ENCODE results near the gene BANP.
"Not testable (repeated sequence)": the region's sequence is repeated elsewhere in the genome, so short reads cannot be mapped to it uniquely, and the experiment has no call there.

The BANP gene

GRCh38 chr16:87926246-87927194 lies 24.7 kb upstream of the BANP start:
- DNase-seq (ENCODE audit: low read depth in 2 of 2) = no peak

GRCh38 chr16:87927195-87927562 lies 24.1 kb upstream of the BANP start:
- no peak for DNase-seq (ENCODE audit: low read depth in 2 of 2)

DNA sequence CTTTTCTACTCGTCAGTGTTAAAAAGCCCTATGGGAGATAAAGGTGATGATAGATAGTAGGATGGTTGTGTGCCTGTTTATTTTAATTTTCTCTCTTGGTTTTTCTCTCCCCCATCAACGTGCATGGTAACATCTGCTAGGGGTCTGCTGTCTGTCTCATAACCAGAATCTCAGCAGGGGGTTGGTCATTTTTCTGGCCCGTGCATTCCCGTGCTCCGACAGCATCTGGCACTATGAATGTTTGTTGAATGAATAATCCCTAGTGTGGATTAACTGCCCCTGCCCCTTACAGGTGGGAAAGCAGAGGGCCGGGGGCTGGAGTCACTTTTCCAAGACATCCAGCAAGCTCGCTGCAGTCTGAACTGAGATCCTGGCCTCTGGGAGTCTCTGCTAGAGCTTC lies 21.2 kb upstream of the BANP start:
- no peak for DNase-seq (ENCODE audit: low read depth in 2 of 2)

- DNase-seq (ENCODE audit: low read depth in 2 of 2) = no peak
These were observed 20.8 kb upstream of the BANP start for GRCh38 chr16:87930456-87930855.

GRCh38 chr16:87931504-87931903 lies 19.7 kb upstream of the BANP start:
- no peak for DNase-seq (ENCODE audit: low read depth in 2 of 2)

DNA sequence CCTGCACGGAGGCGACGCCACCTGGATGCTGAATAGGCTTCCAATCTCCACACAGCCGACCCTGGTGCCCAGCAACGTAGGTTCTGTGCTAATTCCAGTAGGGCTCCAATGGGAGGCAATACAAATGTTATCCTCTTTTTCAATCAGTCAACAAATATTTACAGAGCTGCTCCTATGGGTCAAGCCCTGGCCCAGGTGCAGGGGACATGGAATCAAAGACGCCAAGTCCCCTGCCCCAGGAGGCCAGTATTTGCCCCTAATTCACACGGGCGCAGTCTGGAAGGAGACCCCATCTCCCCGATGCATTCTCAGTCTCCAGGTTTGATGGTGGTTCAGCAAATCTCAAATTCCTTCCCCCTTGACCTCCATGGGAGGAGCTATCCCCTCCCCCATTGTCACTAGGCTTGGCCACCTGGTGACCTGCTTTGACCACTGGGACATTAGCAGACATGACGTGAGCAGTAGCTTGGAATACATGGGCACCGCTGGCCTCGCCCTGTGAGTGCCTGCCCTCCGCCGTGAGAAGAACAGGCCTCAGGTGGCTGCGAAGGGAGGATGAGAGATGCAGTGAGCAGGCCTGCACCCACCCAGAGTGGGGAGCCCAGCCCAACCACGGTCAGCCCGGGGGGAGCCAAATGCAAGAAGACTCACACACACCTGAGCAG lies 18.6 kb upstream of the BANP start:
- DNase-seq (ENCODE audit: low read depth in 2 of 2) = not testable (repeated sequence)

- no peak for DNase-seq (ENCODE audit: low read depth in 2 of 2)
These were observed 18.1 kb upstream of the BANP start for GRCh38 chr16:87933140-87933495.

DNA sequence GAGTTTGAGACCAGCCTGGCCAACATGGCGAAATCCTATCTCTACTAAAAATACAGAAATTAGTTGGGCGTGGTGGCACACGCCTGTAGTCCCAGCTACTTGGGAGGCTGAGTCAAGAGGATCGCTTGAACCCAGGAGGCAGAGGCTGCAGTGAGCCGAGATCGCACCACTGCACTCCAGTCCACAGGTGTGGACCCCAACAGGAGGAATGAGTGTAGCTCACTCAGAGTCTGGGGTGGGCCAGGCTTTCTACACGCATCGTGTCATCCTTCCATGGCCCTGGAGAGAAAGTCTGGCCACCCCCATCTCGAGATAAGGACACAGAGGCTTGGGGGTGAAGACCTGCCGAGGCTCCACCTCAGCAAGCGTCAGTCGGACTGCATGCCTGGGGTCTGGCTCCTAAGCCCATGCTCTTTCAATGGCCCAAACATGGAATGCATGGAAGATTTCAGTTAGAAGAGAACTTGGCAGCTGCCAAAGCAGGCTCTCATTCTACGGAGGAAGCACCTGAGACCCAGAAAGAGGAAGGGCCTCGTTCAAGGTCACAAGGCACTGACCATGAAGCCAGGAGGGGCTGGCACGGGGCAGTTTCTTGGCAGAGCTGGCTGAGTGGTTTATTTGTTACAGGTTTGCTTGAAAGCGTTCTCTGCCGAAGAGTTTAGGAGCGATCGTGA lies 16.3 kb upstream of the BANP start:
- not testable (repeated sequence) for DNase-seq (ENCODE audit: low read depth in 2 of 2)

- not testable (repeated sequence) for DNase-seq (ENCODE audit: low read depth in 2 of 2)
These were observed 15.2 kb upstream of the BANP start for GRCh38 chr16:87936016-87936374.

- DNase-seq (ENCODE audit: low read depth in 2 of 2) = no peak
These were observed 14.6 kb upstream of the BANP start, which contains the start of gene CA5A for GRCh38 chr16:87936375-87937230. CA5A (minus strand) TSS chr16:87936529; CDS start chr16:87936450, 79 bp downstream.

GRCh38 chr16:87937231-87937542 lies 14.0 kb upstream of the BANP start:
- not testable (repeated sequence) for DNase-seq (ENCODE audit: low read depth in 2 of 2)

DNA sequence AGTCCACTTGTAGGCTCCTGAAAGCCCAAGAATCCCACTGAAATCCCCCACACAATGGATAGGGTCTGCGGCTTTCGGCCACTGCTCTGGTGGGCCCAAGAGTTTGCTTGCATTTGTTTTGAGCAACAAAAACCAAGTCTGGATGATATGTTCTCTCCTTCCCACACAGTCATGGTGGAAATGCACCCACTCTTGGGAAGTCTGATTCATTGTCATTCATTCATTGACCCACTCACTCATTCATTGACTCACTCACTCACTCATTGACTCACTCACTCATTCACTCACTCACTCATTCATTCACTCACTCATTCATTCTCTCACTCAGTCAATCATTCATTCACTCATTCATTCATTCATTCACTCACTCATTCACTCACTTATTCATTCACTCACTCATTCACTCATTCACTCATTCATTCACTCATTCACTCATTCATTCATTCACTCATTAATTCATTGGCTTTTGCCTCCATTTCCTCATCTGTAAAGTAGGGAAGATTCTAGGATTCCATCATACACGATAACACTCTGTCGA lies 12.8 kb upstream of the BANP start:
- no peak for DNase-seq (ENCODE audit: low read depth in 2 of 2)

- DNase-seq (ENCODE audit: low read depth in 2 of 2) = no peak
These were observed 11.4 kb upstream of the BANP start for GRCh38 chr16:87939562-87940423.

DNA sequence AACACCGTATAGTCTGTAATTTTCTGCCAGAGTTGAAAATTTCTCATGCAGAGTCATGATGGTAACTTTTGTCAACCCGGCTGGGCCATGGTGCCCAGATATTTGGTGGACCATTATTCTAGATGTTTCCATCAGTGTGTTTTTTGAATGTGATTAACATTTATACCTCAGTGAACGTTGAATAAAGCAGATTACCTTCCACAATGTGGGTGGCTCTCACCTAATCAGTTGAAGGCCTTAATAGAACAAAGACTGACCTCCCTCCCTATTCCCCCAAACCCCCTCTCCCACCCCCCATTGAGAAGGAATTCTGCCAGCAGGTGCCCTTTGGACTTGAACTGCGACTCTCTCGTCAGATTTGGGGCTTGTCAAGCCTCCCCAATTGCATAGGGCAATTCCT lies 8.6 kb upstream of the BANP start:
- no peak for DNase-seq (ENCODE audit: low read depth in 2 of 2)

GRCh38 chr16:87945351-87946042 lies 5.7 kb upstream of the BANP start:
- DNase-seq (ENCODE audit: low read depth in 2 of 2) = no peak

GRCh38 chr16:87946596-87947347 lies 4.5 kb upstream of the BANP start:
- DNase-seq (ENCODE audit: low read depth in 2 of 2) = no peak

DNA sequence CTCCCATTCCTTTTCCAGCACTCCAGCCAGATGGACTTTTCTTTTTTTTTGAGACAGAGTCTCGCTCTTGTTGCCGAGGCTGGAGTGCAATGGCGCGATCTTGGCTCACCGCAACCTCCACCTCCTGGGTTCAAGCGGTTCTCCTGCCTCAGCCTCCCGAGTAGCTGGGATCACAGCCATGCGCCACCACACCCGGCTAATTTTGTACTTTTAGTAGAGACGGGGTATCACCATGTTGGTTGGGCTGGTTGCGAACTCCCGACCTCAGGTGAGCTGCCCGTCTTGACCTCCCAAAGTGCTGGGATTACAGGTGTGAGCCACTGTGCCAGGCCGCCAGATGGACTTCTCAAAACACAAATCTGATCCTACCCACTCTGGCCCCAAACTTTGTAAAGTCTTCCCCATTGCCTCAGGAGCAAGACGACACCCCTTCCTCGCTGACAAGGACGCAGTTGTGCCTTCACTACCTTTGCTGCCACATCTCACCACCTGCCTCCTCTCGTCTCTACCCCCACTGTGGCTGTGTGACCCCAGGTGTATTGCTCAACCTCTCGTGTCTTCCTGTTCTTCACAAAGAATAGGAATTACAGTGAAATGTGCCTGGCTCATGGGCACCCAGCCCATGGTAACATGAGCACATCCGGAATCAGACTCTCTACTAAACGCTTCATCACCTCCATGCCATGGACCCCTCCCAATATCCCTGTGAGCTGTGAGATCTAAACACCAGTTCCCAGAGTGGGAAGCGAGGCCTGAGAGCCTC lies 3.7 kb upstream of the BANP start:
- DNase-seq (ENCODE audit: low read depth in 2 of 2) = no peak

DNA sequence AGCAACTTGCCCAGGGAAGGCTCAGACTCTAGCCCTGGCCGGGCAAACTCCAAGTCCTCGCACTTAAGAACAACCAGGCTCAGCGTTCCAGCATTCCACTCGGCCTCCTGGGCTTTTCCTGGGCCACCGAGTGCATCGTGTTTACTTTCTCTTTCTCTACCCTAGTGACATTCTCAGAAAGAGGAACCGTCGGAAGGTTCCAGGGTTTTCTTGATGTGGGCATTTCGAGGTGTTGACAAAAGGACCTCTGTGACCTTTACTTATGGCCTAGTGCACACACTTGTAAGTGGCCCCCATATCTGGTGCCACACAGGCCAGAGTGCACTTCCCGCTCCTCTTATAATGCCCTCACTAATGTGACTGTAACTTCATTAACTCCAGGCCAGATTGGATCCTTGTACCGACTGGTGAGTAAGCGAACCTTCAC lies 3.1 kb upstream of the BANP start:
- DNase-seq (ENCODE audit: low read depth in 2 of 2) = no peak

DNA sequence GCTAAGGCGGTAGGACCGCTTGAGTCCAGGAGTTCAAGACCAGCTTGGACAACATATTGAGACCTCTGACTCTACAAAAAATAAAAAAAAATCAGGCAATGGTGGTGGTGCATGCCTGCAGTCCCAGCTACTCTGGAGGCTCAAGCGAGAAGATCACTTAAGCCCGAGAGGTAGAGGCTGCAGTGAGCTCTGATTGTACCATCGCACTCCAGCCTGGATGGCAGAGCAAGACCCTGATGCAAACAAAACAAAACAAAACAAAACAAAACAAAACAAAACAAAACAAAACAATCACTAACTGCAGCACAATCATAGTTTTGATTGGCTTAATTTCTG lies 2.5 kb upstream of the BANP start:
- no peak for DNase-seq (ENCODE audit: low read depth in 2 of 2)

Data from activated CD4-positive, alpha-beta T cell treated with anti-CD3 and anti-CD28 coated beads for 24 hours (primary cell).